GM19328 (cell line): Measurements from ENCODE around the gene PTBP1.
"Not testable (repeated sequence)": the region's sequence is repeated elsewhere in the genome, so short reads cannot be mapped to it uniquely, and the experiment has no call there.

Experiments
- ATAC-seq: cut with Tn5 transposase; IDR thresholded peaks from one replicate; pipeline ENCODE4 v1.9.1; 2021; ENCODE audit warnings: mild to moderate bottlenecking, moderate library complexity; ENCODE audit not compliant: unreplicated experiment

PTBP1 gene

DNA sequence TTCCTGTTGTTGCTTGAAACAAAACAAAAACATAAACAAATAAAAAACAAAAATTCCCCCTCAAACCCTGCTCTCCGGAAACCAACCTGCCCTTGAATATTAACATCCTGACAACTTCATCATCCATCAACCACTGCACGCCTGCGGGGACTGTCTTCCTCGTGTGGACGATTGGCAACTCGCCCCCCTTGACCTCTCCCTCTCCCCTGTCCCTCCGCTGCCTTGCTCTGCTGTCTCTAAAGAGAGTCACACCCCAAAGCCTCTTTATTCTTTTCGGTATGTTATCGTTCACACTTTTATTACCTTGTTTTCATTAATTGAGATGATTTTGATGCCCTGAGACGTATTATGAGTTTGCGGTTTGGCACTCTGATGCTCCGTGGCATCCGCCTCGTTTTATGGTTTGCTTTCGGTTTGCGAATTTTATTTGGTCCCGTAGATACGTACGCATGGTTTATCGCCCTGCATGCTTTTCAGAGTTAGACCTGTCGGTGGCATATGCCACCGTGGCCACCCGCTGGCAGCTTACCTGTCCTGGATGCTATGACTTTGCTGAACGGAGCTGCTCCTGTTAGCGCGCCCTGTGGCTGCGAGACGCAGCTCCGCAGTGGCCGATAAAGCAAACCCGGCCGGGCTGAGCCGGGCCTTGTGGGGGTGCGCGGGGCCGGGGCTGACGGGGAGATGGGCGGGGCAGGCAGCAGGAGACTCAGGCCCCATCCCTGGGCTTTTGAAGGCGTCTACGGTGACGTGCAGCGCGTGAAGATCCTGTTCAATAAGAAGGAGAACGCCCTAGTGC is 10.6 kb downstream of the PTBP1 start:
- no peak for ATAC-seq

DNA sequence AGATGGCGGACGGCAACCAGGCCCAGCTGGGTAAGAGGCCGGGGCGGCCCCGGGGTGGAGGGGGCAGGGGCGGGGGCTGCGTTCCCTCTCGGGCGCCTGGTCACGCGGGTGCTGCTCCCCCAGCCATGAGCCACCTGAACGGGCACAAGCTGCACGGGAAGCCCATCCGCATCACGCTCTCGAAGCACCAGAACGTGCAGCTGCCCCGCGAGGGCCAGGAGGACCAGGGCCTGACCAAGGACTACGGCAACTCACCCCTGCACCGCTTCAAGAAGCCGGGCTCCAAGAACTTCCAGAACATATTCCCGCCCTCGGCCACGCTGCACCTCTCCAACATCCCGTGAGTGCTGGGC is 11.1 kb downstream of the PTBP1 start:
- no peak for ATAC-seq

DNA sequence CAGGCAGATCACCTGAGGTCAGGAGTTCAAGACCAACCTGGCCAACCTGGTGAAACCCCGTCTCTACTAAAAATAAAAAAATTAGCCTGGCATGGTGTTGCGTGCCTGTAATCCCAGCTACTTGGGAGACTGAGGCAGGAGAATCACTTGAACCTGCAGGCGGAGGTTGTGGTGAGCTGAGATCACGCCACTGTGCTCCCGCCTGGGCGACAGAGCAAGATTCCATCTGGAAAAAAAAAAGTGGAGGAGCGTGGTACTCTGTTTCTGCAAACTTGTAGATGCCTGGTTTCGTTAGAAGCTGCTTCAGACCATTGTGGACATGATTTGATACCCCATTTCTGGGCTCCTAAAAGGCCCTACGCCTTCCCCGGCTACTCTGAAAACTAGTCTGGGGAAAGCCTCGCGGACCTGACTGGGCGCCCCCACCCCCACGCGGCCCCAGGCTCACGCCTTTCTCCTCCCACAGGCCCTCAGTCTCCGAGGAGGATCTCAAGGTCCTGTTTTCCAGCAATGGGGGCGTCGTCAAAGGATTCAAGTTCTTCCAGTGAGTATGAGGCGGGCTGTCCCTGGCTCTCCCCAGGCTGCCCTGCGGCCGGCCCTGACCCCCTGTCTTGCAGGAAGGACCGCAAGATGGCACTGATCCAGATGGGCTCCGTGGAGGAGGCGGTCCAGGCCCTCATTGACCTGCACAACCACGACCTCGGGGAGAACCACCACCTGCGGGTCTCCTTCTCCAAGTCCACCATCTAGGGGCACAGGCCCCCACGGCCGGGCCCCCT is 13.0 kb downstream of the PTBP1 start:
- no peak for ATAC-seq

DNA sequence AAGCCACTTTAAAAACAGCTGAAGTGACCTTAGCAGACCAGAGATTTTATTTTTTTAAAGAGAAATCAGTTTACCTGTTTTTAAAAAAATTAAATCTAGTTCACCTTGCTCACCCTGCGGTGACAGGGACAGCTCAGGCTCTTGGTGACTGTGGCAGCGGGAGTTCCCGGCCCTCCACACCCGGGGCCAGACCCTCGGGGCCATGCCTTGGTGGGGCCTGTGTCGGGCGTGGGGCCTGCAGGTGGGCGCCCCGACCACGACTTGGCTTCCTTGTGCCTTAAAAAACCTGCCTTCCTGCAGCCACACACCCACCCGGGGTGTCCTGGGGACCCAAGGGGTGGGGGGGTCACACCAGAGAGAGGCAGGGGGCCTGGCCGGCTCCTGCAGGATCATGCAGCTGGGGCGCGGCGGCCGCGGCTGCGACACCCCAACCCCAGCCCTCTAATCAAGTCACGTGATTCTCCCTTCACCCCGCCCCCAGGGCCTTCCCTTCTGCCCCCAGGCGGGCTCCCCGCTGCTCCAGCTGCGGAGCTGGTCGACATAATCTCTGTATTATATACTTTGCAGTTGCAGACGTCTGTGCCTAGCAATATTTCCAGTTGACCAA is 13.7 kb downstream of the PTBP1 start:
- no peak for ATAC-seq

DNA sequence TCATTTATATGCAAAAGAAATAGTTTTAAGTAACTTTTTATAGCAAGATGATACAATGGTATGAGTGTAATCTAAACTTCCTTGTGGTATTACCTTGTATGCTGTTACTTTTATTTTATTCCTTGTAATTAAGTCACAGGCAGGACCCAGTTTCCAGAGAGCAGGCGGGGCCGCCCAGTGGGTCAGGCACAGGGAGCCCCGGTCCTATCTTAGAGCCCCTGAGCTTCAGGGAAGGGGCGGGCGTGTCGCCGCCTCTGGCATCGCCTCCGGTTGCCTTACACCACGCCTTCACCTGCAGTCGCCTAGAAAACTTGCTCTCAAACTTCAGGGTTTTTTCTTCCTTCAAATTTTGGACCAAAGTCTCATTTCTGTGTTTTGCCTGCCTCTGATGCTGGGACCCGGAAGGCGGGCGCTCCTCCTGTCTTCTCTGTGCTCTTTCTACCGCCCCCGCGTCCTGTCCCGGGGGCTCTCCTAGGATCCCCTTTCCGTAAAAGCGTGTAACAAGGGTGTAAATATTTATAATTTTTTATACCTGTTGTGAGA is 14.3 kb downstream of the PTBP1 start:
- ATAC-seq, result no peak

DNA sequence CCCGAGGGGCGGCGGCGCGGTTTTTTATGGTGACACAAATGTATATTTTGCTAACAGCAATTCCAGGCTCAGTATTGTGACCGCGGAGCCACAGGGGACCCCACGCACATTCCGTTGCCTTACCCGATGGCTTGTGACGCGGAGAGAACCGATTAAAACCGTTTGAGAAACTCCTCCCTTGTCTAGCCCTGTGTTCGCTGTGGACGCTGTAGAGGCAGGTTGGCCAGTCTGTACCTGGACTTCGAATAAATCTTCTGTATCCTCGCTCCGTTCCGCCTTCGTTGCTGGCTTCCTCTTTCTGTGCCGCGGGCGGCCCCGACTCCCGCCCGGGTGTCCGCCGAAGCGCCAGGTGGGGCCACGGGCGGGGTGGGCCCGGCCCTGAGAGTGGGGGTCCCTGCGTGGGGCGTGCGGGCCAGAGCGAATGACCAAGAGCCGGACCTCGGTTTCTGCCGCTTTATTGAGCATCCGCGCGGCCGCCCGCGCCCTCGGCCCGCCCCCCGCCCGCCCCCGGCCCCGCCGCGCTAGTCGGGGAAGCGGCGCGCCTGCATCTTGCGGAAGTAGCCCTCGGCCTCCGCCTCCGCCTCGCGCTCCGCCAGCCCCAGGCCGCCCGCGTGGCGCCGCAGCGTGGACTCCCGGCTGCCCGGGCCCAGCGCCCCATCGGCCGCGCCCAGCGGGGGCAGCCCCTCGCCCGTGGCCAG is 14.9 kb downstream of the PTBP1 start:
- no peak for ATAC-seq

DNA sequence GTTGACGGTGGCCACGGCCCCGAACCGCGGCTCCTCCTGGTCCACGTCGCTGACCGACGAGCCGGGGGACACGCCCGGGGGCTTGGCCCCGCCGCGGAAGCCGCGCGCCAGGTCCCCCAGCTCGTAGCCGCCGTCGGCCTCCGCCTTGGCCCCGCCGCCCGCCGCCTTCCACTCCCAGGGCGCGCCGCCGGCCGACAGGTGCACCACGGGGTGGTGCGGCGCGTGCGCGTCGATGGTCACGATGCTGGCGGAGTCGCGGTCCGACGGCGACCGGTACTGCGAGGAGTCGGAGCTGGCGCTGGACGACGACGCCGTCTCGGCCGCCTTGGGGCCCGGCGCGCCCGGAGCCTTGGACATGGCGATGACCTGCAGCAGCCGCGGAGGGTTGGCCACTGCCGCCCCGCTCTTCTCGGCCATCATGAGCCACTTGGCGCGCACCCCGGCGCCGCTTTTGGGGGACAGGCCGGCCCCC is 15.5 kb downstream of the PTBP1 start:
- no peak for ATAC-seq

DNA sequence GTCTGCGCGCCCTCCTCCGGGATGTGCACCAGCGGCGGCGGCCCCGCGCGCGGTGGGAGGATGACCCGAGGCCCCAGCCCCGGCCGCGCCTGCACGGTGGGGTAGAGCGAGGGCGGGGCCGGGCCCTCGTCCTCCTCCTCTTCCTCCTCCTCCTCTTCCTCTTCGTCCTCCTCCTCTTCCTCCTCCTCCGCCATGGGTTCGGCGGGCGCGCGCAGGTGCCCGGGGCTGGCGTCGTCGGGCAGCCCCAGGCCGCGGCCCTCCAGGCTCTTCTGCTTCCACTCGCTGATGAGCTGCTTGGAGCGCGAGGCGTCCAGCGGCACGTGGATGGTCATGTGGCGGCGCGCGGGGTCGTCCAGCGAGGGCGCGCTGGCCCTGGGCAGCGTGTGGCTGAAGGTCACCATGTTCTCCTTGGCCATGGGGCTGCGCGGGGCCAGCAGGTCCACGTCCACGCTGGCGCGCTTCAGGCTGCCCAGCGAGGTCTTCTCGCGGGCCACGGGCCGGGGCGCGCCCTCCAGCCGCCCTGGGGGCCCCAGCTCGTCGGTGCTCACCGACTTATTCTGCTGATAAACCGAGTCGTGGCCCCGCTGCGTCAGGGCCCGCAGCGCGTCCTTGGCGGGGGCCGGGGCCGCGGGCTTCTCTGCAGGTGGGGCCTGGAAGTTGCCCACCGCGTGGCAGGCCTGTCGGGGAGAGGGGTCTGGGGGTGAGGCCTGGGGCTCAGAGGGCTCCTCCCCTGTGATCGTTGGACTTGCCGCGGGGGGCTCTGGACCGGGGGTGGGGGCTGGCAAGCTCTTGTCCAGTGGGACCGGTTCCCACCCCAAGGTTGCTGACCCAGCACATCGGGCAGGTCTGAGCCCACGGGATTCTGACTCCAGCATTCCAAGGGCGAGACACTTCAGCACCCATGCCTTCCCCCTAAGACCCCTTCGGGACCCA is 16.2 kb downstream of the PTBP1 start:
- ATAC-seq, result no peak

DNA sequence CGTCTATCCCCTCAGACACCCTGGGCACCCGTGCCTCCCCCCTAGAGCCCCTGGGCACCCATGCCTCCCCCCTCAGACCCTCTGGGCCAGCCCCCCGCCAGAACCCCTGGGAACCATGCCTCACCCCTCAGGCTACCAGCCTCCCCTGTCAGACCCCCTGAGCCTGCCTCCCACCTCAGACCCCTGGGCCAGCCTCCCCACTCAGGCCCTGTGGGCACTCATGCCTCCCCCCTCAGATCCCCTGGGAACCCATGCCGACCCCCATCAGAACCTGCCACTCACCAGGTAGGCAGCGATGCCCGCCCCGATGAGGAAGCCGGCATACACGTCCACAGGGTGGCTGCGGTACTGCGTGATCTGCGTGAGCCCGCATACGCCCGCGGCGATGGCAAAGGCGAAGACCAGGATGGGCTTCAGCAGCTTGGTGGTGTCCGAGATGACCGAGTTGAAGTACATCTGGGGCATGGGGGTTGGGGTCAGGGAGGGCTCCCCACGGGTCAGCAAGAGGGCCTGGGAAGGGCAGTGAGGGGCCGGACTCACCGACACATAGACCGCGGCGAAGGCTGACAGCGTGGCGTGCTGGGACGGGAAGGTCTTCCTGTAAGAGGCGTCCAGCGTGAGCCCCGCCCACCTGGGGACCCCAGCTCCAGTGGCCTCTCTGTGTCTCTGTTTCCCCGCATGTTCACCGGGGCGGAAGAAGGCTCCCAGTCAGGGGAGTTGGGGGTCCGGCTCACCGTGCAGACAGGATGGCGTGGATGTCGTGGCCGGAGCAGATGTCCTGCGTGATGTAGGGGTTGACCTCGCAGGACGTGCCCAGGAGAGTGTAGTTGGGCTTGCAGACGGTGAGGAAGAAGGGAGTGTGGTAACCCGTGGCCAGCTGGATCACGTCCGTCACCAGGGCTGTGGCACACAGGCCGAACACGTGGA is 17.2 kb downstream of the PTBP1 start:
- no peak for ATAC-seq

DNA sequence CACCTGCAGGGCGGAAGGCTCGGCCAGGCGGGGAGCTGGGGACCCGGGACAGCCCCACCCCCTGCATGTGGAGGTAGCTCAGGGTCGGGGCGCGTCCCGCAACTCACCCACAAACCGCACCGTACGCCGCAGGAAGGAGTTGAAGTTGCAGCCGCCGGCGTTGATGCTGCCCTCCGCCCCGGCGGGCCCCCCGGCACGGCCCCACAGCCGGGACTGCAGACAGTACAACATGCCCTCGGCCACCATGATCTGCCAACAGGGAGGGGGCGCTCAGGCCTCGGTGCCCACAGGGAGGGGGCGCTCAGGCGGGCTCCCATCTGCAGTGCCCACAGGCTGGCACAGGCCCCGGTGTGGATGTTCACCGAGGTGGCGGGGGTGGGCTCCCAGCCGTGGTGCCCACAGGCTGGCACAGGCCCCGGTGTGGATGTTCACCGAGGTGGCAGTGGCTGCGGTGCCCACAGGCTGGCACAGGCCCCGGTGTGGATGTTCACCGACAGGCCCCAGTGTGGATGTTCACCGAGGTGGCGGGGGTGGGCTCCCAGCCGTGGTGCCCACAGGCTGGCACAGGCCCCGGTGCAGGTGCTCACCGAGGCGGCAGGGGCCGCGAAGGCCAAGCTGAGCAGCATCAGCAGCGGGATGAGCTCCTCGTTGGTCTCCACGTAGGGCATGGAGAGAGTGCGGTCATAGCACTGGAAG is 18.0 kb downstream of the PTBP1 start:
- no peak for ATAC-seq

DNA sequence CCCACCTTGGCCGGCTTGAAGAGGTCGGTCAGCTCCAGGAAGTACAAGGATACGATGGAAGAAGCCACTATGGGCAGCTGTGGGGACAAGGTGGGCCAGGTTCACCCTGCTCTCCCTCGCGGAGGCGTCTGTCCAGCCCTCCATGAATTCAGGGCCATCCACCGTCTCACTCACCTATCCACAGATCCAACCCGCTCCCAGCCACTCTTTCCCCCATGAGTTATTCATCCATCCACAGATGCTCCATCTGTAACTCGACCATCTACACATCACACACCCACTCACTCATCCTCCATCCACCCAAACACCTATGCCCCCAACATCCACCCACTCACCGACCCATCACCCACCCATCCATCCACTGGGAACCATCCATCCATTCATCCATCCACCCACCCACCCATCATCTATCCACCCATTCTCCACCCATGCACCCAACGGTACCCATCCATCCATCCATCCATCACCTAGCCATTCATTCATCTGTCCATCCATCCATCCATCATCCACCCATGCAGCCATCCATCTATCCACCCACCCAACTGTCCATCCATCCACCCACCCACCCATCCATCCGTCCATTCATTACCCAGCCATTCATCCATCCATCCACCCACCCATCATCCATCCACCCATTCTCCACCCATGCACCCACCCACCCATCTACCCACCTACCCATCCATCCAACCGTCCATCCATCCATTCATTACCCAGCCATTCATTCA is 18.7 kb downstream of the PTBP1 start:
- no peak for ATAC-seq

DNA sequence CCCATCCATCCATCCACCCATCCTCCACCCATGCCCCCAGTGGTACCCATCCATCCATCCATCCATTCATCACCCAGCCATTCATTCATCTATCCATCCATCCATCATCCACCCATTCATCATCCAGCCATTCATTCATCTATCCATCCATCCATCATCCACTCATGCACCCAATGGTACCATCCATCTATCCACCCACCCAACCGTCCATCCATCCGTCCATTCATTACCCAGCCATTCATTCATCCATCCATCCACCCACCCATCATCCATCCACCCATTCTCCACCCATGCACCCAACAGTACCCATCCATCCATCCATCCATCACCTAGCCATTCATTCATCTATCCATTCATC is 19.2 kb downstream of the PTBP1 start:
- ATAC-seq, result no peak

DNA sequence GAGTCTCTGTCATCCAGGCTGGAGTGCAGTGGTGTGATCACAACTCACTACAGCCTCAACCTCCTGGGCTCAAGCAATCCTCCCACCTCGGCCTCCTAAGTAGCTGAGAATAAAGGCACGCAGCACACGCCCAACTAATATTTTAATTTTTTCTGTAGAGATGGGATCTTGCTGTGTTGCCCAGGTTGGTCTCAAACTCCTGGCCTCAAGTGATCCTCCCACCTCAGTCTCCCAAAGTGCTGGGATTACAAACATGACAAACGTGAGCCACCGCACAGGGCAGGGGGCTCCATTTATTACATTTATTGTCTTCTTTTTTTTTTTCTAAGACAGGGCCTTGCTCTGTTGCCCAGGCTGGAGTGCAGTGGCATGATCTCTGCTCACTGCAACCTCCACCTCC is 23.0 kb downstream of the PTBP1 start:
- ATAC-seq, result not testable (repeated sequence)

DNA sequence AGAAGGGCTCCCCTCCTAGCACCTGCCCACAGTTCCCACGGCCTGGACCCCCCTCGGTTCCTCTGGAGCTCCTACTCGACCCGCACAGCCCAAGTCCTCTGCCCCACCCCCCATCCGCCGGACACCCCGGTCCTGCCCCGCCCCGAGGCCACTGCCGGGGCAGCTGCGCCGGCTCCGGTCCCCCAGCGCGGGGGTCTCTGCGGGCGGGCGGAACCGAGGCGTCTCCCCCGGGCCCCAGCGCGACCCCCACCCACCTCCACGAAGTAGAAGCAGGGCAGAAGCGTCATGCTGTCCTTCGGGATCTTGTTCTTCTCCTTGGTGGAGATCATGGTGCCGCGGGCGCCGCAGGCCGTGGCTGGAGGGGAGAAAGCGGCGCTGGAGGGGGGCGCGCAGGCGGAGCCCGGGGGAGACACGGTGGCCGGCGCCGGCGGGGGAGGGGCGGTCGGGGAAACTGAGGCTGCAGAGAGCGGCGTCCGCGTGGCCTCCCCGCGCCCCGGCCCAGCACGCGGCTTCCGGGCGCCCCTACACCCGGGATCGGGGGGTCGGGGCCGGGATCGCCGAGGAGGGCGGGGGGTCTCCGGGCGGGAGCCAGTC is 24.1 kb downstream of the PTBP1 start:
- ATAC-seq, result no peak

DNA sequence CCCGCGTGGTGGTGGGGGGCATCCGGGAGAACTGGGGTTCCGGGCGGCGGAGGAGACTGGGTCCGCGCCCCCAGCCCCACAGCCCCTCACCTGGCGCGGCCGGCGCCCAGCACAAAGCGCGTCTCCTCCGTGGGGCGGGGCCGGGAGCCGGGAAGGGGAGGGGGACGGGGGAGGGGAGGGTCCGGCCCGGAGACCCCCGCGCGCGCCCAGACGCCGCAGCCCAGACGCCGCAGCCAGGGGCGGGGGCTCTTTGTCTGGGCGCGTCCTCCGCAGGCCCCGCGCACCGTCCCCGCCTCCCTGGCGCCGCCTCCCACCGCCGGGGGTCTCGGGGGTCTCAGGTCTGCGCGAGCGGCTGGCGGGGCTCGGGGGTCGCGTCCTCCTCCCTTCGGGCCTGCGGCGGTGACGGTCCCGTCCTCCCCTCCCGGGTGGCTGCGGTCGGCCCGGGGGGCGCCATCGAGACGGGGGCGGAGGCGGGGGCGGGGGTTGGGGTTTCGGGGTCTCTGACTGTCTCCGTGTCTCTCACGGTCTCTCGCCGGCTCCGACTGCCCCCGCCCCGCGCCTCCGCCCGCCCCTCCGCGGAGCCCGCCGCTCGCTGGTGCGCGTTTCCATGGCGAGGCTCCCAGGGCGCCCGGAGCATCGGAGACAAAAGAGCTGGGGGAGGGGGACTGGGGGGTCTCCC is 24.7 kb downstream of the PTBP1 start, which contains the start of gene PLPPR3:
Gene PLPPR3, minus strand, starts transcription at position 131 of the 679 bp plus-strand sequence. CDS start 396 bp downstream, outside the sequence.
- ATAC-seq, result no peak

DNA sequence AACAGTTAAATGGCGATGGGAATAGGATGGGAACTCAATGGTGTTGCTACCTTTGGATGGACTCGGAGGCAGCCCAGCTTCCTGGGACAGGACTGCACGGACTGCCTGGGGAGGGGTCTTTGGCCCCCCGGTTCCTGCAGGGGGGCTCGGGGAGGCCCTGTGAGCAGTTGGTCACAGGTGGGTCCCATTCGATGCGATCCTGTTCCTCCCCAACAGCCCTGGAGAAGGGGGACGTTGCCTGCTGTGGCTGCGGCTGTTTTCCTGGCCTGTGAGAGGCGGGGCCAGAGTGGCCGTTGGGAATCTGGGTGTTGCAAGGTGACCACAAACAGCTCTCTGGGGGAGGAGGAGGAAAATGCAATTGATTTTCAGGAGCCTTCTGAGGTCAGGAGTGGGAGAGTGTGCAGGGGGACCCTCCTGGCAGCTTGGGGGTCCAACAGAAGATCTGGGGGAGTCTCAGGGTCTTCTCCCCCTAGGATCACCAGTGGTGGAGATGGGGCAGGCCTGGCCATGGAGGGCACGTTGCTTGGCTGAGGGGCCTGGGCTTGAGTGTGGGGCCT is 26.4 kb downstream of the PTBP1 start:
- no peak for ATAC-seq
